Hepatocyte (in vitro differentiated cells): Measurements from ENCODE around the gene CEP95.

Experiments used
- EZH2phosphoT487 ChIP-seq: fragments of 200-600 bp; sonication (generic); IDR thresholded peaks from one replicate; pipeline ENCODE4 v1.6.1; 2018; ENCODE audit warnings: antibody characterized with exemption, mild to moderate bottlenecking, low read depth, moderate library complexity; ENCODE audit not compliant: unreplicated experiment, severe bottlenecking
- TF ChIP-seq, protein P1 (sequence below): fragments of 200-600 bp; sonication (generic); IDR thresholded peaks from 2 replicates; pipeline ENCODE4 v1.5.1; 2016; ENCODE audit warnings: antibody characterized with exemption, mild to moderate bottlenecking; ENCODE audit not compliant: poor library complexity

DNA sequence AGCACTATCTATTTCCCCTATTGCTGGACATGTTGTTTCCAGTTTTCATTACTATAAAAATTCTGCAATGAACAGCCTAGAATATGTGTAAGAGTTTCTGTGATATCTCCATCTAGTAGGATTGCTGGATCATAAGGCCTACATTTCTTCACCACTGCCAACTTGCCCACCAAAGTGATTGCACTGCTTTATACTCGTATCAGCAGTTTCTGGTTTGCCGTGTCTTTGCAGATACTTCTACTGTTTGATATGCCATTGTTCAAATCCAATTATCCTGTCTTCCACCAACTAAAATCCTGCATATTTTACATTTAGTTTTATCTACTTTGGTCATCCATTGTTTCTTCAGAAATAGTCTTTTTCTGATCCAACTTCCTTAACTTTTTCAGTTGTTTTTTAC, 21.1 kb downstream of the CEP95 start:
- TF ChIP-seq, protein P1, sequence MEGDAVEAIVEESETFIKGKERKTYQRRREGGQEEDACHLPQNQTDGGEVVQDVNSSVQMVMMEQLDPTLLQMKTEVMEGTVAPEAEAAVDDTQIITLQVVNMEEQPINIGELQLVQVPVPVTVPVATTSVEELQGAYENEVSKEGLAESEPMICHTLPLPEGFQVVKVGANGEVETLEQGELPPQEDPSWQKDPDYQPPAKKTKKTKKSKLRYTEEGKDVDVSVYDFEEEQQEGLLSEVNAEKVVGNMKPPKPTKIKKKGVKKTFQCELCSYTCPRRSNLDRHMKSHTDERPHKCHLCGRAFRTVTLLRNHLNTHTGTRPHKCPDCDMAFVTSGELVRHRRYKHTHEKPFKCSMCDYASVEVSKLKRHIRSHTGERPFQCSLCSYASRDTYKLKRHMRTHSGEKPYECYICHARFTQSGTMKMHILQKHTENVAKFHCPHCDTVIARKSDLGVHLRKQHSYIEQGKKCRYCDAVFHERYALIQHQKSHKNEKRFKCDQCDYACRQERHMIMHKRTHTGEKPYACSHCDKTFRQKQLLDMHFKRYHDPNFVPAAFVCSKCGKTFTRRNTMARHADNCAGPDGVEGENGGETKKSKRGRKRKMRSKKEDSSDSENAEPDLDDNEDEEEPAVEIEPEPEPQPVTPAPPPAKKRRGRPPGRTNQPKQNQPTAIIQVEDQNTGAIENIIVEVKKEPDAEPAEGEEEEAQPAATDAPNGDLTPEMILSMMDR = no peak
- TF ChIP-seq EZH2phosphoT487 = no peak
